Pons (tissue), 1 donor: ENCODE results near the gene PLOD2.

Experiments
- DNase-seq: peaks from one replicate; pipeline ENCODE4 v3.0.0-alpha.2; 2016; ENCODE audit warnings: low spot score

Gene PLOD2

GRCh38 chr3:146160964-146161662 lies at the start of gene PLOD2:
Gene PLOD2 (minus strand): TSS chr3:146161184. CDS start chr3:146160989, 195 bp downstream.
- DNase-seq, result no peak

GRCh38 chr3:146209371-146209770 lies 48.4 kb upstream of the PLOD2 start:
- no peak for DNase-seq

- DNase-seq, result no peak
Measured at GRCh38 chr3:146203776-146204175, 42.8 kb upstream of the PLOD2 start.

GRCh38 chr3:146200461-146201220 lies 39.7 kb upstream of the PLOD2 start:
- DNase-seq, result no peak

GRCh38 chr3:146199762-146200161 lies 38.8 kb upstream of the PLOD2 start:
- no peak for DNase-seq

GRCh38 chr3:146196789-146197188 lies 35.8 kb upstream of the PLOD2 start:
- DNase-seq, result no peak

- no peak for DNase-seq
Measured at GRCh38 chr3:146195605-146196004, 34.6 kb upstream of the PLOD2 start.

GRCh38 chr3:146195030-146195429 lies 34.0 kb upstream of the PLOD2 start:
- DNase-seq, result no peak

GRCh38 chr3:146191051-146191450 lies 30.1 kb upstream of the PLOD2 start:
- no peak for DNase-seq

- peak; percentile 63 for DNase-seq
Measured at GRCh38 chr3:146189519-146190173, 28.7 kb upstream of the PLOD2 start.

- peak; percentile 49 for DNase-seq
Measured at GRCh38 chr3:146187334-146187950, 26.5 kb upstream of the PLOD2 start.

- DNase-seq, result no peak
Measured at GRCh38 chr3:146184241-146185015, 23.4 kb upstream of the PLOD2 start.

GRCh38 chr3:146181216-146181615 lies 20.2 kb upstream of the PLOD2 start:
- DNase-seq, result no peak

GRCh38 chr3:146180376-146180775 lies 19.4 kb upstream of the PLOD2 start:
- DNase-seq, result no peak

- DNase-seq, result no peak
Measured at GRCh38 chr3:146178006-146178689, 17.2 kb upstream of the PLOD2 start.

GRCh38 chr3:146177519-146177918 lies 16.5 kb upstream of the PLOD2 start:
- no peak for DNase-seq

- DNase-seq, result no peak
Measured at GRCh38 chr3:146177072-146177471, 16.1 kb upstream of the PLOD2 start.

GRCh38 chr3:146172586-146172985 lies 11.6 kb upstream of the PLOD2 start:
- no peak for DNase-seq

- no peak for DNase-seq
Measured at GRCh38 chr3:146170591-146170990, 9.6 kb upstream of the PLOD2 start.

- DNase-seq, result no peak
Measured at GRCh38 chr3:146169891-146170290, 8.9 kb upstream of the PLOD2 start.

- no peak for DNase-seq
Measured at GRCh38 chr3:146166826-146167225, 5.8 kb upstream of the PLOD2 start.
